ENCODE measurements around the gene SHISA8. TPM values are rescaled to one million over a fixed set of nuclear protein-coding genes. Genes with fewer than 3 reads are reported as not detected.

Gene SHISA8
- total RNA-seq, 1 donor, result not detected

- peak; percentile 62 for TF ChIP-seq CTCF (IDR thresholded peaks at IDR 0.05; ENCODE audit: insufficient read depth, low read depth, low read length)
- peak; percentile 55 for DNase-seq (ENCODE audit: low read depth)
- H3K4me3 ChIP-seq (ENCODE audit: low read depth, low read length), result peak overlapping the region; percentile 40
These were observed 11.0 kb upstream of the SHISA8 start for GRCh38 chr22:41925783-41926460.

GRCh38 chr22:41923595-41924276 lies 8.9 kb upstream of the SHISA8 start:
- no peak for DNase-seq (ENCODE audit: low read depth)
- TF ChIP-seq CTCF (IDR thresholded peaks at IDR 0.05; ENCODE audit: insufficient read depth, low read depth, low read length), result no peak
- no peak overlapping the region for H3K4me3 ChIP-seq (ENCODE audit: low read depth, low read length)

GRCh38 chr22:41922940-41923594 lies 8.2 kb upstream of the SHISA8 start:
- no peak for TF ChIP-seq CTCF (IDR thresholded peaks at IDR 0.05; ENCODE audit: insufficient read depth, low read depth, low read length)
- no peak overlapping the region for H3K4me3 ChIP-seq (ENCODE audit: low read depth, low read length)
- no peak for DNase-seq (ENCODE audit: low read depth)

- no peak for TF ChIP-seq CTCF (IDR thresholded peaks at IDR 0.05; ENCODE audit: insufficient read depth, low read depth, low read length)
- DNase-seq (ENCODE audit: low read depth), result no peak
- no peak overlapping the region for H3K4me3 ChIP-seq (ENCODE audit: low read depth, low read length)
These were observed 7.5 kb upstream of the SHISA8 start for GRCh38 chr22:41922328-41922727.

GRCh38 chr22:41920271-41920976 lies 5.5 kb upstream of the SHISA8 start:
- TF ChIP-seq CTCF (IDR thresholded peaks at IDR 0.05; ENCODE audit: insufficient read depth, low read depth, low read length), result no peak
- no peak for DNase-seq (ENCODE audit: low read depth)
- no peak overlapping the region for H3K4me3 ChIP-seq (ENCODE audit: low read depth, low read length)

GRCh38 chr22:41919357-41920224 lies 4.7 kb upstream of the SHISA8 start:
- TF ChIP-seq CTCF (IDR thresholded peaks at IDR 0.05; ENCODE audit: insufficient read depth, low read depth, low read length), result no peak
- peak overlapping the region; percentile 50 for H3K4me3 ChIP-seq (ENCODE audit: low read depth, low read length)
- peak; percentile 17 for DNase-seq (ENCODE audit: low read depth)
